Measurements from ENCODE around the gene BRI3. TPM values are rescaled to one million over a fixed set of nuclear protein-coding genes. Genes with fewer than 3 reads are reported as not detected.

Gene BRI3
- total RNA-seq, 1 experiment from 2014 or later, result 344 TPM

DNA sequence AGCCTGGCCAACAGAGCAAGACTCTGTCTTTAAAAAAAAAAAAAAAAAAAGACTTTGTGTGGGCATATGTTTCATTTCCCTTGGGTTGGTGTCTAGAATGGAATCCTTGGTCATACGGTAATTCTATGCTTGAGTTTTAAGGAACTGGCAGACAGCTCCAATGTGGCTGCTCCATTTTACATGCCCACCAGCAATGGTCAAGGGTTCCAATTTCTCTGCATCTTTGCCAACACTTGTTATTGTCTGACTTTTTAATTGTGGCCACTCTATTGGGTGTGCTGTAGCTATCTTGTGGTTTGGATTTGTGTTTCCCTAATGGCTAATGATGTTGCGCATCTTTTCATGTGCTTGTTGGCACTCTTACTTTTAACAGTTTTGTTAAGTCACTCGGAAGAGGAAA, 57.6 kb downstream of the BRI3 start:
- POLR2A ChIA-PET, result no interaction called here
- H3K4me3 ChIP-seq (ENCODE audit: low read depth in 2 of 2, low read length in 2 of 2), result no peak overlapping the region
- H3K4me1 ChIP-seq (ENCODE audit: control insufficient read depth, insufficient read depth, low read length), result peaks cover 20% of the 10 kb centered on the region
- H3K36me3 ChIP-seq (ENCODE audit: control insufficient read depth, insufficient read depth, low read length), result no peaks in the 10 kb centered on the region
- intact Hi-C loops (cut with micrococcal nuclease; ENCODE audit: unreplicated experiment), result no loop called here
- CTCF ChIA-PET, result no interaction called here
- TSS peak; percentile 41 for BruUV-seq (replicated peaks)
- TF ChIP-seq, protein P1, sequence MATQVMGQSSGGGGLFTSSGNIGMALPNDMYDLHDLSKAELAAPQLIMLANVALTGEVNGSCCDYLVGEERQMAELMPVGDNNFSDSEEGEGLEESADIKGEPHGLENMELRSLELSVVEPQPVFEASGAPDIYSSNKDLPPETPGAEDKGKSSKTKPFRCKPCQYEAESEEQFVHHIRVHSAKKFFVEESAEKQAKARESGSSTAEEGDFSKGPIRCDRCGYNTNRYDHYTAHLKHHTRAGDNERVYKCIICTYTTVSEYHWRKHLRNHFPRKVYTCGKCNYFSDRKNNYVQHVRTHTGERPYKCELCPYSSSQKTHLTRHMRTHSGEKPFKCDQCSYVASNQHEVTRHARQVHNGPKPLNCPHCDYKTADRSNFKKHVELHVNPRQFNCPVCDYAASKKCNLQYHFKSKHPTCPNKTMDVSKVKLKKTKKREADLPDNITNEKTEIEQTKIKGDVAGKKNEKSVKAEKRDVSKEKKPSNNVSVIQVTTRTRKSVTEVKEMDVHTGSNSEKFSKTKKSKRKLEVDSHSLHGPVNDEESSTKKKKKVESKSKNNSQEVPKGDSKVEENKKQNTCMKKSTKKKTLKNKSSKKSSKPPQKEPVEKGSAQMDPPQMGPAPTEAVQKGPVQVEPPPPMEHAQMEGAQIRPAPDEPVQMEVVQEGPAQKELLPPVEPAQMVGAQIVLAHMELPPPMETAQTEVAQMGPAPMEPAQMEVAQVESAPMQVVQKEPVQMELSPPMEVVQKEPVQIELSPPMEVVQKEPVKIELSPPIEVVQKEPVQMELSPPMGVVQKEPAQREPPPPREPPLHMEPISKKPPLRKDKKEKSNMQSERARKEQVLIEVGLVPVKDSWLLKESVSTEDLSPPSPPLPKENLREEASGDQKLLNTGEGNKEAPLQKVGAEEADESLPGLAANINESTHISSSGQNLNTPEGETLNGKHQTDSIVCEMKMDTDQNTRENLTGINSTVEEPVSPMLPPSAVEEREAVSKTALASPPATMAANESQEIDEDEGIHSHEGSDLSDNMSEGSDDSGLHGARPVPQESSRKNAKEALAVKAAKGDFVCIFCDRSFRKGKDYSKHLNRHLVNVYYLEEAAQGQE (IDR thresholded peaks at IDR 0.05; ENCODE audit: insufficient read depth in 1 of 2, low read depth in 2 of 2, low read length in 1 of 2), result no peak
- TF ChIP-seq TCF7L2 (IDR thresholded peaks at IDR 0.05; ENCODE audit: low read depth, low read length) (no peak), SIN3A (IDR thresholded peaks at IDR 0.05; ENCODE audit: borderline replicate concordance, insufficient read depth, low read depth, low read length) (no peak), POLR2AphosphoS5 (IDR thresholded peaks at IDR 0.05; ENCODE audit: low read depth, low read length) (no peak)
- TF ChIP-seq, protein P2, sequence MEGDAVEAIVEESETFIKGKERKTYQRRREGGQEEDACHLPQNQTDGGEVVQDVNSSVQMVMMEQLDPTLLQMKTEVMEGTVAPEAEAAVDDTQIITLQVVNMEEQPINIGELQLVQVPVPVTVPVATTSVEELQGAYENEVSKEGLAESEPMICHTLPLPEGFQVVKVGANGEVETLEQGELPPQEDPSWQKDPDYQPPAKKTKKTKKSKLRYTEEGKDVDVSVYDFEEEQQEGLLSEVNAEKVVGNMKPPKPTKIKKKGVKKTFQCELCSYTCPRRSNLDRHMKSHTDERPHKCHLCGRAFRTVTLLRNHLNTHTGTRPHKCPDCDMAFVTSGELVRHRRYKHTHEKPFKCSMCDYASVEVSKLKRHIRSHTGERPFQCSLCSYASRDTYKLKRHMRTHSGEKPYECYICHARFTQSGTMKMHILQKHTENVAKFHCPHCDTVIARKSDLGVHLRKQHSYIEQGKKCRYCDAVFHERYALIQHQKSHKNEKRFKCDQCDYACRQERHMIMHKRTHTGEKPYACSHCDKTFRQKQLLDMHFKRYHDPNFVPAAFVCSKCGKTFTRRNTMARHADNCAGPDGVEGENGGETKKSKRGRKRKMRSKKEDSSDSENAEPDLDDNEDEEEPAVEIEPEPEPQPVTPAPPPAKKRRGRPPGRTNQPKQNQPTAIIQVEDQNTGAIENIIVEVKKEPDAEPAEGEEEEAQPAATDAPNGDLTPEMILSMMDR (IDR thresholded peaks at IDR 0.05), result no peak
- H3K9me3 ChIP-seq (ENCODE audit: control insufficient read depth, insufficient read depth, low read depth, low read length), result no peaks in the 10 kb centered on the region
- H3K27ac ChIP-seq (ENCODE audit: low read length), result no peak overlapping the region
- DNase-seq (ENCODE audit: low read depth, low spot score), result no peak
- H3K27me3 ChIP-seq (ENCODE audit: control insufficient read depth, insufficient read depth, low read length), result no peaks in the 10 kb centered on the region
- in situ Hi-C loops (cut with HindIII; ENCODE audit: low pct_unique_long_range_greater_than_20kb, low sequenced_read_pairs), result no loop called here
- ATAC-seq, result no peak

DNA sequence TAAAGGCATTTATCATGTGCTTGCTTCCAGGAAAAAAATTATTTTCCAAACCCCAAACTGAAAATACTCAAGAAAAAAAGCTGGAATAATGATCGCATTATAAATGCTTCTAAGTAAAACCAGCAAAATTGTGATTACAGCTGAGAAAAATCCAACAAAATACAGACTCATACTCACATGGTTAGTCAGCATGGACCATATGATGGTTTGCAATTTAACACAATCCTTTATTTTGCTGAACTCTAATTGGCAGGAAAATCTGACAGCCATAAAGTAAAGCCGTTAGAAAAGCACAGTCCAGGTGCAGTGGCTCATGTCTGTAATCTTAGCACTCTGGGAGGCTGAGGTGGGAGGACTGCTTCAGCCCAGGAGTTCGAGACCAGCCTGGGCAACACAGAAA, 59.6 kb downstream of the BRI3 start:
- in situ Hi-C loops (cut with HindIII; ENCODE audit: low pct_unique_long_range_greater_than_20kb, low sequenced_read_pairs), result no loop called here
- no peaks in the 10 kb centered on the region for H3K27me3 ChIP-seq (ENCODE audit: control insufficient read depth, insufficient read depth, low read length)
- H3K4me3 ChIP-seq (ENCODE audit: low read depth in 2 of 2, low read length in 2 of 2), result no peak overlapping the region
- H3K4me1 ChIP-seq (ENCODE audit: control insufficient read depth, insufficient read depth, low read length), result peaks cover 25% of the 10 kb centered on the region
- POLR2A ChIA-PET, result no interaction called here
- CTCF ChIA-PET, result interaction anchor here (0.6 kb wide), 1 partner anchor 20 kb away, joined by 4 read pairs; no protein-coding TSS in a partner anchor
- peak overlapping the region; percentile 5; the same call in 1 of the 2 replicates for H3K27ac ChIP-seq (ENCODE audit: low read length)
- H3K9me3 ChIP-seq (ENCODE audit: control insufficient read depth, insufficient read depth, low read depth, low read length), result no peaks in the 10 kb centered on the region
- intact Hi-C loops (cut with micrococcal nuclease; ENCODE audit: unreplicated experiment), result no loop called here
- BruUV-seq (replicated peaks), result no TSS peak
- no peaks in the 10 kb centered on the region for H3K36me3 ChIP-seq (ENCODE audit: control insufficient read depth, insufficient read depth, low read length)
- DNase-seq (ENCODE audit: low read depth, low spot score) (no peak), ATAC-seq (no peak)
- TF ChIP-seq, protein P1 (IDR thresholded peaks at IDR 0.05; ENCODE audit: insufficient read depth in 1 of 2, low read depth in 2 of 2, low read length in 1 of 2), result no peak
- TF ChIP-seq, protein P2 (IDR thresholded peaks at IDR 0.05), result no peak
- TF ChIP-seq SIN3A (IDR thresholded peaks at IDR 0.05; ENCODE audit: borderline replicate concordance, insufficient read depth, low read depth, low read length), result no peak
- no peak for TF ChIP-seq POLR2AphosphoS5 (IDR thresholded peaks at IDR 0.05; ENCODE audit: low read depth, low read length)
- TF ChIP-seq TCF7L2 (IDR thresholded peaks at IDR 0.05; ENCODE audit: low read depth, low read length), result no peak
